HG03439 (cell line): ENCODE measurements around the gene UFD1.

Experiments used
- ATAC-seq: cut with Tn5 transposase; IDR thresholded peaks from one replicate; pipeline ENCODE4 v1.9.1; 2021; ENCODE audit warnings: mild to moderate bottlenecking, moderate library complexity; ENCODE audit not compliant: unreplicated experiment

UFD1 gene

GRCh38 chr22:19516378-19517170, 37.6 kb upstream of the UFD1 start:
- ATAC-seq = no peak

GRCh38 chr22:19515654-19516377, 36.8 kb upstream of the UFD1 start:
- ATAC-seq = no peak

GRCh38 chr22:19514831-19515565, 36.0 kb upstream of the UFD1 start:
- no peak for ATAC-seq

- no peak for ATAC-seq
Observed at GRCh38 chr22:19513823-19514222, 34.8 kb upstream of the UFD1 start.

- no peak for ATAC-seq
Observed at GRCh38 chr22:19510919-19511341, 31.9 kb upstream of the UFD1 start.

- no peak for ATAC-seq
Observed at GRCh38 chr22:19509923-19510322, 30.9 kb upstream of the UFD1 start.

- ATAC-seq = no peak
Observed at GRCh38 chr22:19509191-19509590, 30.2 kb upstream of the UFD1 start.

- no peak for ATAC-seq
Observed at GRCh38 chr22:19508024-19508776, 29.2 kb upstream of the UFD1 start.

- no peak for ATAC-seq
Observed at GRCh38 chr22:19507534-19507861, 28.5 kb upstream of the UFD1 start.

GRCh38 chr22:19506212-19506611, 27.2 kb upstream of the UFD1 start:
- no peak for ATAC-seq

- no peak for ATAC-seq
Observed at GRCh38 chr22:19505735-19506126, 26.7 kb upstream of the UFD1 start.

GRCh38 chr22:19504900-19505734, 26.1 kb upstream of the UFD1 start:
- ATAC-seq = no peak

- ATAC-seq = no peak
Observed at GRCh38 chr22:19503869-19504268, 24.9 kb upstream of the UFD1 start.

GRCh38 chr22:19503367-19503766, 24.4 kb upstream of the UFD1 start:
- no peak for ATAC-seq

GRCh38 chr22:19501897-19502447, 23.0 kb upstream of the UFD1 start:
- no peak for ATAC-seq

- ATAC-seq = no peak
Observed at GRCh38 chr22:19499880-19500242, 20.9 kb upstream of the UFD1 start.

- no peak for ATAC-seq
Observed at GRCh38 chr22:19499236-19499879, 20.4 kb upstream of the UFD1 start.

GRCh38 chr22:19498866-19499190, 19.8 kb upstream of the UFD1 start:
- no peak for ATAC-seq

GRCh38 chr22:19498154-19498865, 19.3 kb upstream of the UFD1 start:
- ATAC-seq = no peak
